Raji (cell line): ENCODE data around the gene LRIG1.

Source experiments
- POLR2A ChIP-seq: IDR thresholded peaks from 2 replicates; pipeline ENCODE4 v1.6.1; 2011; ENCODE audit warnings: low read depth, low read length, control low read depth; ENCODE audit not compliant: insufficient read depth

The LRIG1 gene

GRCh38 chr3:66416556-66417304, 84.1 kb downstream of the LRIG1 start:
- no peak for TF ChIP-seq POLR2A

- no peak for TF ChIP-seq POLR2A
Measured at GRCh38 chr3:66415867-66416428, 84.9 kb downstream of the LRIG1 start.

- no peak for TF ChIP-seq POLR2A
Measured at GRCh38 chr3:66414846-66415245, 86.0 kb downstream of the LRIG1 start.

GRCh38 chr3:66413151-66413751, 87.6 kb downstream of the LRIG1 start:
- TF ChIP-seq POLR2A, result no peak

- no peak for TF ChIP-seq POLR2A
Measured at GRCh38 chr3:66411961-66412887, 88.6 kb downstream of the LRIG1 start.

DNA sequence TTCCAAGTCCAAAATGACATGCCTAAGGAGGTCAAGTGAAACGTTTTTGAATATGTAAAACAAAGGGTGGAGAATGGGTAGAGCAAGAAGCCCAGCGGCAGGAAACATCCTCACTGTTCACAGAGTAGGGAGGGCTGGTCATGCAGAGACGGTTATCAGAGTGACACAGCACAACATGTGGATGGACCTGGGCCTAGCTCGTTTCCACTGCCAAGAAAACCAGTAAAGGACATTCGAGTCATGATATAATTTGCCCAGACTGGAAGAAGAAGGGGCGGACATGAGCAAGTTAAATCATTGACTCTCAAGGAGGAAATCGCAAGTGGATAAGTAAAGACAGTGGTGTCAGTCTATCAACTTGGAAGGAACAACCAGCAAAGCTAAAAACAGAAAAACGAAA, 89.3 kb downstream of the LRIG1 start:
- TF ChIP-seq POLR2A, result no peak

DNA sequence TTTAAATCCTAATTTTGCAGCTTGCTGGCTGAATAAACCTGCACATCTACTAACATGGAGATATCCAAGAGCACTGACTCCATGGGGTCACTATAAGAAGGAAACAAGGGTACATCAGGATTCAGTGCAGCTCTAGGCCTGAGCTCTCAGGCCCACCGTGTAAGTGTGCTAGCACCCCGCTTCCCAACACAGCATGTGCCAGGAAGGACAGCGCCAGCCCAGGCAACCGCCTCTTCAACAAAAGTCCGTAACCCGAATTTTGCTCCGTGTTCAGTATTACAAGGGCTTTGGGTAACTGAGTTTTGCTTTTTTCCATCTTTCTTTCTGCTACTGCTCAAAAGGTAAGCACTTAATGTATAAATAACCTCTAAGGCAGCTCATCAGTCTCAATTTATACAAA, 89.8 kb downstream of the LRIG1 start:
- no peak for TF ChIP-seq POLR2A

- no peak for TF ChIP-seq POLR2A
Measured at GRCh38 chr3:66409771-66410754, 90.8 kb downstream of the LRIG1 start.

DNA sequence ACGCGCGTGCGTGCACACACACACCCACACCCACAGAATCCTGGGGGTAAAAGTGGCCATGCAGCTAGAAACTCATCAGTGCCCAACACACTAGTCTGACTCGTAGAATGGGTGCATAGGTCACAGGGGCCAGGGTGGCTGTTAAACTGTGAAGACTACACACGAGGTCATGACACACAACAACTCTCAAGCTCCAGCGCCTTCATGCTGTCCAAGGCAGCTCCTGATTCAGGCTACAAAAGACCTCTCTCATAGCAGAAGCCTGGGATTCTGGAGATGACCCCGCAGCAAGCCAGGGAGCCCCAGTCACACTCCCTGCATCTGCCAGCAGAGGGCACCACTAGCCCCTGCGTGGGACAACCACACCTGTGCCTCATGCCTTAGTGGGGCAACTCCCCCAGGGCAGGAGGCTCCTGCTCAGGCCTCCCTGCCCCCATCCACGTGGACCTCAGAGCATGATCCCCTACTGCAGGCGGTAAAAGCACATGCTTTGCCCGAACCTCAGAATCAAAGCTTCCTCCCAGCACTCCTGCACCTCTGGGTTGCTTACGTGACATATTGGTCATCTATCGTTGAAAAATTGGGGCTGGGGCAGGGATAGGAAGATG, 93.1 kb downstream of the LRIG1 start:
- TF ChIP-seq POLR2A, result no peak

- TF ChIP-seq POLR2A, result no peak
Measured at GRCh38 chr3:66406831-66407610, 93.8 kb downstream of the LRIG1 start.

GRCh38 chr3:66406163-66406562, 94.7 kb downstream of the LRIG1 start:
- no peak for TF ChIP-seq POLR2A

GRCh38 chr3:66405701-66406091, 95.1 kb downstream of the LRIG1 start:
- no peak for TF ChIP-seq POLR2A
